Activated T-cell treated with anti-CD3 and anti-CD28 coated beads, Interleukin-2, amount 50 U/mL, for 1 hour (primary cell): Measurements from ENCODE around the gene SEMA5A.
"Not testable (repeated sequence)": the region's sequence is repeated elsewhere in the genome, so short reads cannot be mapped to it uniquely, and the experiment has no call there.

Experiments
- DNase-seq: peaks from one replicate; pipeline ENCODE4 v3.0.0-alpha.2; 2020

SEMA5A gene

GRCh38 chr5:9390113-9390512, 155.8 kb downstream of the SEMA5A start:
- DNase-seq, result no peak

DNA sequence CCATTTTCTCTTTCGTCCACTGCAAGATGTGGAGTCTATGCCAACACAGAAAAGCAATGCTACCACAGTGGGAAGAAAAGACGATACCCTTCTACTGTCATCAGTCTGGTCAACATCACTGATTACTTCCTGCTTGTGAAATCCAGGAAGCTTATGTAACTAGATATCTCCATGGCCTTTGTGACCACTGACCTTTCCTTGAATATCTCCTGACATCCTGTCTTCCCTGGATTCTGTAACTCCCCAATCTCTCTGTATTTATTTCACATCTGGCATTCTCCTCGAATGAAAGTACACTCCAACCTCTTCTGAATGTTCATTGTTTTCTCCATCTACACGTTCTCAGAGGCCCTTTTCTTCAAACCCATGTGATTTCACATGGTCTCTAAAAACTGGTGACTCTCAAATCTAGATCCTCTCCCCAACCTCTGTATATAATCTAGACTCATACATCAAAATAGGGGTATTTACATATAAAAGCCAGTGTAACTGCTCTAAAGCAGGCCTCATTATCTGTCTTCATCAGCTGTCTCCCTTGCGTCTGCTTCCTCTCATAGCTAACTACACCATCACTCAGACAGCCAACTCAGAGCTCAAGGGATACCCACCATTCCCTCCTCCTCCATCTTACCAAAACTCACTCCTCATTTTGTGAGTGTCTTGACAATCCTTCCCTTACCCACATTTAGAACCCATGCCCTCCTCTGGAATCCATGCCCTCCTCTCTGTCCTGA, 156.8 kb downstream of the SEMA5A start:
- DNase-seq, result no peak

DNA sequence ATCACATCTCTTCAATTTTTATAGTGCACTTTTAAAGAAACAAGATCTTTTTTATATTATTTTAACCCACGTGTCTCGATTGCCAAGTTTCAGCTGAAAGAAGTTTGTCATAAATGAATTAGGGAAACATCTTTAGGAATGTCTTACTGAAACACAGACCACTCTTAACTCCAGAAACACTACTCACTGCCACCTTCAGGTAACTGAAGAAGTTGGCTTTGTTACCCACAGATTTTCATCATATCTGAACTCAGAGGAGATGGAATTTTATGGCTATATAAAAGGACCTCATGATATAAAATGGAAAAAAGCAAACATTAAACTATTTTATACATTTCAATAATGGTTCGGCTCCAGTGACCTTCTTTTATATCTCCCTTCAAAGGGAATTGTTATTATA, 158.0 kb downstream of the SEMA5A start:
- DNase-seq, result no peak

- no peak for DNase-seq
Observed at GRCh38 chr5:9386945-9387344, 158.9 kb downstream of the SEMA5A start.

GRCh38 chr5:9382522-9382921, 163.4 kb downstream of the SEMA5A start:
- no peak for DNase-seq

DNA sequence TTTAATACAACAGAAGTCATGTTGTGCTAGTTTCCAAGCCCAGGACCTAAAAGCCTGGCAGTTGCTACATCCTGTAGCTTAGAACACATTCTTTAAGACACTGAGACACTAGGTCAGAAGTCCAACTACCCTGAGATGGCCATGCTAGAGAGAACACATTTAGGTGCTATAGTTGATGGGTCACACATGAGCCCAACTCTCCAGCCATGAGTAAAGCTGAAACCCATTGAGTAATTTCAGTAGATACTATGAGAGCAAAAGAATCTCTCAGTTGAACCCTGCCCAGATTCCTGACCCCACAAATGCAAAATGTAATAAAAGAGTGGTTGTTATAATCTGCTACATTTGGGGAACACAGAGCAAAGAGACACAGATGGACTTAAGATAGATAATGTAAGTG, 164.4 kb downstream of the SEMA5A start:
- no peak for DNase-seq

- no peak for DNase-seq
Observed at GRCh38 chr5:9380109-9380508, 165.8 kb downstream of the SEMA5A start.

DNA sequence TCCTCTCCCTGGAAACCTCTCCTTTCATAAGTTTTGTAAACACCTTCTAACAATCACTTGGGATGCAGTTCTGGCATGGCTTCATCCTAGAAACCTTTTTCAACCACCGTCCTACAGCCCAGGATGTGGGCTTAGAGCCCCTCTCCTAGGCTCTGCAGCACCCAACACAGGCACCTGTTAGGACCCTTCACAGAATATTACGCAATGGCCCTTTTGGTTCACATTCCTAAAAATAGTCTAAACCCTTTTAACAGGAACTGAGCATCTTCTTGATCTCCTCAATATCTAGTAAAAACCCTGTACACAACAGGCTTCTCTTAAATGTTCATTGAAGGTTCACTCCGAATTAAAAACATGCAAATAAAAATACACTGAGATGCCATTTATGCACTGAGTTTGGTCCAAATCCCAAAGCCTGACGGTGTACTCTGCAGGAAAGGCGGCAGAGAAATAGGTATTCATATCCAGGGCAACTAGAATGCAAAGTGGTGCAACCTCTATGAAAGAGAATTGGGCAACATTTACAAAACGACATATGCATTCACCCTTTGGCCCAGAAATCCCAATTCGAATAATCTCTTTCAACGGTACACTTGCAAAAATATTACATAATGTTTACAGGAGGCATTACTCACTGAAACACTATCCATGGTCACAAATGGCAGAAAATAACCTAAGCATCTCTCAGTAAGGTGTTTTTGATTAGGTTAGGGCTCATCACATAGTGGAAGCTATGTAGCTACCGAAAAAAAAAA, 169.3 kb downstream of the SEMA5A start:
- DNase-seq, result no peak

DNA sequence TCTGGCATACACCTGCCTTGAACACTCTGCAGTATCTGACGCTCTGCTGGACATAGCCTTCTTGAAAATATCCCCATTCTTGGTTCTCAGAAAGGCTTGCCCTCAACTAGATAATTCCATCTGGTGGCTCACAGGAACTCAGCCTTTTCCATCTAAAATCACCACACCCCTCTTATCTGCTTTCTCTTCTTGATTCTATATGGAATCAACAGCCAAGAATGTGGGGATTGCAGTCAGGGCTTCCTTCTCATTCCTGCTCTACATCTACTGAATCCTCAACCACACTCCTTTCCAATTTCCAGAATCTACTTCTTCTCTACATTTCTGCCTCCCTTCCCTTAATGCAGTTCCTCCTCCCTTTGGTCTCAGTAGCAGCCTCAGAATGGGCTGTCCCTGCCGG, 170.1 kb downstream of the SEMA5A start:
- DNase-seq, result no peak

- no peak for DNase-seq
Observed at GRCh38 chr5:9374025-9374424, 171.8 kb downstream of the SEMA5A start.

- no peak for DNase-seq
Observed at GRCh38 chr5:9373571-9373970, 172.3 kb downstream of the SEMA5A start.

- no peak for DNase-seq
Observed at GRCh38 chr5:9370256-9370655, 175.6 kb downstream of the SEMA5A start.

GRCh38 chr5:9365512-9365911, 180.4 kb downstream of the SEMA5A start:
- DNase-seq, result no peak

DNA sequence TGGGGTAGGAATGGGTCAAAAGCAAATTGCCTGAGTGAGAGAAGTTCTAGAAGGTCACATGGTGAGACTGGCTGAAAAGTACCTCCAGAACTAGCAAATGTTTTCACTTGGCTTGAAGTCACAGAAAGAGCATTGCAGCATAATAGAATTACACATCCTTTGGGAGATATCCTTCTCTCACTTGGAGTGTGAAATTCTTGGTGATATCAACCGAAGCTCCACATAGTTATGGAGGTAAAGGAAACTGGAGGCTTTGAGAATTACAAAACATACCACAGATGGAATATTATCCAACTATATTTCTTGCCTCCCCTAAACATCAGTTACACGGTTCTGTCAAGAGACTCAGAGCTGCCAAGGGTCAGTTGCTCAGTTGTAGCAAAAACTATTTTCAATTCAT, 182.4 kb downstream of the SEMA5A start:
- no peak for DNase-seq

GRCh38 chr5:9363026-9363425, 182.8 kb downstream of the SEMA5A start:
- no peak for DNase-seq

- no peak for DNase-seq
Observed at GRCh38 chr5:9362600-9362999, 183.3 kb downstream of the SEMA5A start.

GRCh38 chr5:9361835-9362234, 184.0 kb downstream of the SEMA5A start:
- DNase-seq, result no peak

- no peak for DNase-seq
Observed at GRCh38 chr5:9358961-9359685, 186.8 kb downstream of the SEMA5A start.

GRCh38 chr5:9356351-9356825, 189.5 kb downstream of the SEMA5A start:
- DNase-seq, result no peak

GRCh38 chr5:9354336-9355081, 191.4 kb downstream of the SEMA5A start:
- no peak for DNase-seq

DNA sequence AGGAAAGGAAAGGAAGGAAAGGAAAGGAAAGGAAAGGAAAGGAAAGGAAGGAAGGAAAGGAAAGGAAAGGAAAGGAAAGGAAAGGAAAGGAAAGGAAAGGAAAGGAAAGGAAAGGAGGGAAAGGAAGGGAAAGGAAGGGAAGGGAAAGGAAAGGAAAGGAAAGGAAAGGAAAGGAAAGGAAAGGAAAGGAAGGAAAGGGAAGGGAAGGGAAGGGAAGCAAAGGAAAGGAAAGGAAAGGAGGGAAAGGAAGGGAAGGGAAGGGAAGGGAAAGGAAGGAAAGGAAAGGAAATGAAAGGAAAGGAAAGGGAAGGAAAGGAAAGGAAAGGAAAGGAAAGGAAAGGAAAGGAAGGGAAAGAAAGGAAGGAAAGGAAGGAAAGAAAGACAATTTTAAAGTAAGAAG, 192.8 kb downstream of the SEMA5A start:
- not testable (repeated sequence) for DNase-seq

GRCh38 chr5:9351546-9351945, 194.3 kb downstream of the SEMA5A start:
- DNase-seq, result no peak

GRCh38 chr5:9350301-9350797, 195.5 kb downstream of the SEMA5A start:
- DNase-seq, result no peak
